Keratinocyte (primary cell): Measurements from ENCODE around the gene FHOD1. TPM values are rescaled to one million over a fixed set of nuclear protein-coding genes. Genes with fewer than 3 reads are reported as not detected.

ENCODE experiments used
- DNase-seq: peaks from one replicate; pipeline ENCODE4 v3.0.0-alpha.2; 2011; ENCODE audit warnings: low read depth, missing footprints, low spot score
- FAIRE-seq: peaks from 2 replicates; lab custom pipeline; 2011; peaks lifted over from hg19 to GRCh38; lab: Jason Lieb, UNC
- H2AFZ ChIP-seq: 2 replicates; pipeline ENCODE4 v1.6.0; 2012; ENCODE audit warnings: low read length, control low read depth, inconsistent platforms; ENCODE audit not compliant: control insufficient read depth
- H3K27ac ChIP-seq: 2 replicates; pipeline ENCODE4 v1.5.1; 2011; ENCODE audit warnings: low read length; ENCODE audit not compliant: control insufficient read depth, insufficient read depth
- H3K27me3 ChIP-seq: 3 replicates; pipeline ENCODE4 v1.6.0; 2011; ENCODE audit warnings: low read length; ENCODE audit not compliant: control insufficient read depth, insufficient read depth; ENCODE audit errors: extremely low read depth
- H3K36me3 ChIP-seq, 2 experiments: 2 replicates in 1 of 2; 3 replicates in 1 of 2; pipeline ENCODE4 v1.5.1; 2011; ENCODE audit warnings: low read length in 2 of 2, mild to moderate bottlenecking in 1 of 2; ENCODE audit not compliant: control insufficient read depth in 2 of 2, insufficient read depth in 2 of 2; ENCODE audit errors: extremely low read depth in 1 of 2
- H3K4me1 ChIP-seq: 3 replicates; pipeline ENCODE4 v1.5.1; 2011; ENCODE audit warnings: low read length; ENCODE audit not compliant: control insufficient read depth, insufficient read depth; ENCODE audit errors: extremely low read depth
- H3K4me2 ChIP-seq: 3 replicates; pipeline ENCODE4 v1.6.0; 2011; ENCODE audit warnings: low read depth, low read length; ENCODE audit not compliant: control insufficient read depth, insufficient read depth; ENCODE audit errors: extremely low read depth
- H3K4me3 ChIP-seq, 3 experiments: fragments of 200-600 bp in 1 of 3; sonication (generic) in 1 of 3; 2 replicates in 2 of 3; 3 replicates in 1 of 3; pipeline ENCODE4 v1.5.1; 2011 to 2016; ENCODE audit warnings: low read length in 3 of 3, mild to moderate bottlenecking in 3 of 3, control low read depth in 2 of 3, inconsistent platforms in 1 of 3, low read depth in 1 of 3, mixed read lengths in 1 of 3, mixed run types in 1 of 3, moderate library complexity in 1 of 3; ENCODE audit not compliant: control insufficient read depth in 2 of 3, insufficient read depth in 2 of 3; ENCODE audit errors: extremely low read depth in 1 of 3
- H3K79me2 ChIP-seq: 2 replicates; pipeline ENCODE4 v1.6.0; 2012; ENCODE audit warnings: low read length; ENCODE audit not compliant: control insufficient read depth, insufficient read depth
- H3K9ac ChIP-seq: 3 replicates; pipeline ENCODE4 v1.6.0; 2011; ENCODE audit warnings: low read length; ENCODE audit not compliant: control insufficient read depth, insufficient read depth; ENCODE audit errors: extremely low read depth
- H3K9me1 ChIP-seq: 3 replicates; pipeline ENCODE4 v1.6.0; 2011; ENCODE audit warnings: low read length; ENCODE audit not compliant: control insufficient read depth, insufficient read depth; ENCODE audit errors: extremely low read depth
- H3K9me3 ChIP-seq: 2 replicates; pipeline ENCODE4 v1.5.1; 2012; ENCODE audit warnings: low read depth, low read length; ENCODE audit not compliant: control insufficient read depth
- H4K20me1 ChIP-seq: 3 replicates; pipeline ENCODE4 v1.6.0; 2011; ENCODE audit warnings: low read length; ENCODE audit not compliant: control insufficient read depth, insufficient read depth; ENCODE audit errors: extremely low read depth
- CTCF ChIP-seq, 3 experiments: IDR thresholded peaks in 1 of 3; conservative IDR thresholded peaks in 1 of 3; optimal IDR thresholded peaks in 1 of 3; 2 replicates in 2 of 3; 3 replicates in 1 of 3; pipeline versions ENCODE3 to v1.5.1; 2011; ENCODE audit warnings: low read length in 3 of 3, mild to moderate bottlenecking in 3 of 3, moderate library complexity in 2 of 3, control low read depth in 1 of 3, inconsistent platforms in 1 of 3; ENCODE audit not compliant: insufficient read depth in 2 of 3; ENCODE audit errors: extremely low read depth in 1 of 3
- EZH2 ChIP-seq: IDR thresholded peaks from one replicate; pipeline ENCODE4 v1.6.1; 2012; ENCODE audit warnings: inconsistent platforms, mild to moderate bottlenecking, low read length, moderate library complexity
- dilution Hi-C: fragments of 300-500 bp; cut with MboI; formaldehyde crosslinking; loops from one replicate; pipeline ENCODE4 v1.7.0; 2020; ENCODE audit warnings: low sequenced_read_pairs; ENCODE audit not compliant: extremely low pct_ligation_motif_present
- polyA plus RNA-seq, 5 experiments: library from polyadenylated mRNA; depleted of rRNA in 3 of 5; stranded (reverse) in 3 of 5; stranded (forward) in 1 of 5; unstranded in 1 of 5; fragments of >200 nt; gene quantifications; 1 replicate in 1 of 5; 2 replicates in 3 of 5; 3 replicates in 1 of 5; pipeline versions ENCODE4 v1.2.1 to v1.2.3, GENCODE V29; 2011 to 2012; ENCODE audit warnings: missing spikeins in 2 of 5, low read depth in 1 of 5, low replicate concordance in 1 of 5

Gene FHOD1
- polyA plus RNA-seq, 1 donor (not counting 4 experiments of a cell fraction or from before 2014, with no cell fraction given): 29.4 TPM

- H3K27ac ChIP-seq: no peak overlapping the region
- H3K9me3 ChIP-seq: no peaks in the 10 kb centered on the region
- FAIRE-seq: no peak
- H3K36me3 ChIP-seq: peaks cover 3 to 26% of the 10 kb centered on the region in 2 experiments
- peaks cover 9% of the 10 kb centered on the region for H3K79me2 ChIP-seq
- no peak overlapping the region for H3K9ac ChIP-seq
- peaks cover 32% of the 10 kb centered on the region for H3K4me1 ChIP-seq
- H3K27me3 ChIP-seq: no peaks in the 10 kb centered on the region
- dilution Hi-C loops: no loop called here
- no peak overlapping the region for H3K4me3 ChIP-seq
- no peaks in the 10 kb centered on the region for H4K20me1 ChIP-seq
- DNase-seq: no peak
- TF ChIP-seq CTCF (optimal IDR thresholded peaks at IDR 0.05 in 1 of 3, IDR thresholded peaks at IDR 0.05 in 1 of 3, conservative IDR thresholded peaks at IDR 0.05 in 1 of 3; ENCODE audit: extremely low read depth in 1 of 3, insufficient read depth in 2 of 3, low read length in 3 of 3) (no peak), EZH2 (no peak)
- peaks cover 6% of the 10 kb centered on the region for H3K9me1 ChIP-seq
- no peak overlapping the region for H2AFZ ChIP-seq
- no peak overlapping the region for H3K4me2 ChIP-seq
Observed at GRCh38 chr16:67204076-67204475, 43.2 kb downstream of the FHOD1 start.

- Histone ChIP-seq H3K9me3 (no peaks in the 10 kb centered on the region), H3K4me3 (no peak overlapping the region), H3K4me1 (peaks cover 36% of the 10 kb centered on the region), H4K20me1 (no peaks in the 10 kb centered on the region), H3K27ac (no peak overlapping the region), H3K4me2 (no peak overlapping the region), H3K27me3 (no peaks in the 10 kb centered on the region), H2AFZ (no peak overlapping the region), H3K79me2 (peaks cover 9% of the 10 kb centered on the region), H3K36me3 (peaks cover 5 to 26% of the 10 kb centered on the region in 2 experiments), H3K9me1 (peaks cover 6% of the 10 kb centered on the region), H3K9ac (no peak overlapping the region)
- TF ChIP-seq CTCF (optimal IDR thresholded peaks at IDR 0.05 in 1 of 3, IDR thresholded peaks at IDR 0.05 in 1 of 3, conservative IDR thresholded peaks at IDR 0.05 in 1 of 3; ENCODE audit: extremely low read depth in 1 of 3, insufficient read depth in 2 of 3, low read length in 3 of 3): no peak
- TF ChIP-seq EZH2: no peak
- FAIRE-seq (no peak), DNase-seq (no peak)
- dilution Hi-C loops: no loop called here
Observed at GRCh38 chr16:67202956-67203493, 44.3 kb downstream of the FHOD1 start.
